Activated CD8-positive, alpha-beta memory T cell treated with anti-CD3 and anti-CD28 coated beads, Interleukin-2, amount 50 U/mL, for 24 hours (primary cell): ENCODE results near the gene FHOD1.

Experiments used
- DNase-seq: peaks from one replicate; pipeline ENCODE4 v3.0.0-alpha.2; 2020; ENCODE audit errors: extremely low read depth

Gene FHOD1

DNA sequence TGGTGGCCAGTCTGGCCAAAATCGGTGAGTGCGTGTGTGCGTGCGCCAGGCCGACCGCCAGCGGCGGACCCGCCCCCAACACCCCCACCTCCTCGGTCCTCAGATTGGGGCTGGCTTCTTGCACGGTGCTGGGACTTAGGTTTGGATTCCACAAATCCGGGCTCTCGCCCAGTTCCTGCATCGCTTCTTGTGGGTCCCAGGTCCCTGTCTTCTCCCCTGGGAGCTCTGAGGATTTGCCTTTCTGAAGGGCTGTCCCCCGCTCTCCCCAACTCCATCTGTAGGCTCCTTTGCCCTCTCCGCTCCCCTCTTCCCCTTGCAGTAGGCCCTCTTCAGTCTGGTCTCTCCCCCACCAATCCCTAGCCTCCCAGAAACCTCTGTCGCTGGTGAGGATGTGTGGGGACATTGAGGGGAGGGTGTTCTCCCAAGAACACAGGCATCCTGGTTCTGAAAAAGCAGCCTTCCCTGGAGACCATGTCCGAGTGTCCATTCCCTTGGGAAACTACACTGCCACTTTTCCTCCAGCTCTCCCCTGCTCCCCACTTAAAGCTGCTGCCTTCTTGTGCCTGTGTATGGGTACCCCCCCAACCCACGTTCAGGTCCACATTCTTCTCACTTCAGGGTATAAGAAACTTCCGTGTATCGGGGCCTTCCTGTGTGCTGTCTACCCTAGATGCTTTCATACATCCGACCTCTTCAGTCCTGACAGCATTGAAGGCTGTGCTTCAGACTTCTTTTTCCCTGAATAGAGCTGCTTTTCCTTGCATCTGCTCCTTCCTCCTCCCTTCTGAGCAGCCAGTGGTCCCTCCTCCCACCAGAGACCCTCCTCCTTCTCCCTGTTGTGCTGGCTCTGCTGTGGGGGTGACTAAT is 2.1 kb upstream of the FHOD1 start:
- DNase-seq = no peak

DNA sequence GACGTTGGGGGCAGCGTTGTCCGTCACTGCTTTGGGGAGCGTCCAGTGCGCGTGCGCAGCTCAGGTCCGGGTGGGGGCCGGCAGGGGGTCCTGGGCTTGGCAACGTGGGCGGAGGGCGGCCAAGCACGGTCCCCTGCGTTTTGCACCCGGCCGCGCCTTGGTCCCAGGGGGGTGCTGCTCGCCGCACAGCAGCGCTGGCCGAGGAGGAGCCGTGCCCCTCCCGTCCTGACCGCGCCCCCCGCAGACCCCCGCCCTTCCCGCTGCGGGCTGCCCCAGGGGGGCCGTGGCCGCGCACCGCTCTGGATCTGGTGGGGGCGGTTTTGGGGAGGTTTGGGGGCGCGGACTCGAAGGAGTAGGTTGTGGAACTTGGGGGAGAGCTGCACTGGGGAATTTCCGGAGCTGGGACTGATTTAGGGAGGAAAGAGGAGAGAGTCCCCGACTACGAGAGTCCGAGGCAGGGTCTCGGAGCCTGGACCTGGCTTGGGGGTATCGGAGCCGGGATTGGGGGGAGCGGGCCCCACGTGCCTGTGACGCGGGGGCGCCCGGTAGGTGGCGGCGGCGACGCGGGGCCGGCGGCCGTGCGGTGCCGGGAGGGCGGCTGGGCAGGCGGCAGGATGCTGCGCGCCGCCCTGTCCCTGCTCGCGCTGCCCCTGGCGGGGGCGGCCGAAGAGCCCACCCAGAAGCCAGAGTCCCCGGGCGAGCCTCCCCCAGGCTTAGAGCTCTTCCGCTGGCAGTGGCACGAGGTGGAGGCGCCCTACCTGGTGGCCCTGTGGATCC is 1.3 kb upstream of the FHOD1 start, which contains the start of gene SLC9A5:
SLC9A5 (plus strand) TSS at position 579 of the 777 bp plus-strand sequence; CDS start at position 615, 36 bp downstream.
- DNase-seq = no peak

DNA sequence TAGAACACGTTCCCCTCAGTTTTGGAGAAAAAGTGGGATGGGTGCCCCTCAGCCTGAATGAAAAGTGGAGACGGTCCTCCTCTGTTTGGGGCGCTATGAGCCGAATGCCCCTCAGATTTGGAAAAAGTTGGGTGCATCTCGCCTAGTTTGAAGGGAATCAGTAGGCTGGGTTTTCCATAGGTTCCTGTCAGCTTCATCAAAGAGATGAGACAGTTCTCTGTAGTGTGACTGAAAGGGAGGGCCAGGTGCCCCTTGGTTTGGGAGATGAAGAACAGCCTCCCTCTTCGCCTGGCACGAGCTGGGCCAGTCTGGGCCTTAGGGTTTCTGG is 756 bp upstream of the FHOD1 start:
- no peak for DNase-seq

DNA sequence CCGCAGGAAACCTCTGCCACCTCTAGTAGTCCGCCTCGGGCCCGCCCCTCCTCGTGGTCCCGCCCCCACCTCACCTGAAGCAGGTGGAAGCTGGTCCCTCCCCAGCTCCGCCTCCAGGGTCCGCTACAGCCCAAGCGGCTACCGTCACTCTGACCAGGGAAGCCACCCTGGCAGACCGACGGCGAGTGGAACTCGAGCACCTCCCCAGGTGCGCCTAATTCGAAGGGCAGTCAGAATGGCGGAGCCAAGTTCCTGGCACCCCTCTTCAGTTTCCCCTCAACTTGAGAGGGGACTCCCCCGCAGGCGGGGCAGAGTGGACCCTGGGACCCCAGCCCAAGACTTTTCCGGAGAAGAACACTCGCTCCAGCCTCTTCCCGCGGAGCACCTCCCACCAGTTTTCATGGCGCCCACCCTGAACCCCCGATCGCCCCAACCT is 507 bp downstream of the FHOD1 start:
- no peak for DNase-seq

DNA sequence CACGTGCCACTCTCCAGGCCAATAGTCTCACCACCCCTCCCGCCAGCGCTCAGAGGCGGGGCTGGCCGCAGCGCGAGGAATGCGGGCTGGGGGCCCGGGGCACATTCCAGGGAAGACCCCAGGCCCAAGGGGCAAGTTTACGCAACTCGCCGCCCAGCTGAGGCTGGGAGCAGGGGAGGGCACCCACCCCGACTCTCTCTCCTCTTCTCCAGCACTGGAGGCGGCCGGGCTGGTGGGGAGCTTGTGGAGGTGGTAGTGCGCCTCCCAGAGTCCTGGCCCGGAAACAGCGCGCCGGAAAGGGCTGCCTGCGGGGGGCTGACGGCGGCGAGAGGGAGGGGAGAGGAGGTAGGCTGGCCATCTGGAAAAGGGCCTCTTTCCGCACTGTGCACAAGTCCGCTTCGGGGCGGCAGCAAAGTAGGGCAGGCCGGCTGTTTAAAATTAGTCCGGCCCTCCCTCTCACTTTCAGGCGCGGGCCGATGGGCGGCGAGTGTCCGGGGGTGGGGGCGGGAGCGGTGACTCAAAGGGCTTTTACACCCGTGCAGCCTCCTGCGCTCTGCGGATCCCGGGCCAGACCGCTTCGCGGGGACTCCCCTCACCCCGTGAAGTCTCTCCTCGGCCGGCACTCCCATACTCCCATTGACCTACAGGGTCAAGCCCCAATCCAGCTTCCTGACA is 1.1 kb downstream of the FHOD1 start:
- no peak for DNase-seq

DNA sequence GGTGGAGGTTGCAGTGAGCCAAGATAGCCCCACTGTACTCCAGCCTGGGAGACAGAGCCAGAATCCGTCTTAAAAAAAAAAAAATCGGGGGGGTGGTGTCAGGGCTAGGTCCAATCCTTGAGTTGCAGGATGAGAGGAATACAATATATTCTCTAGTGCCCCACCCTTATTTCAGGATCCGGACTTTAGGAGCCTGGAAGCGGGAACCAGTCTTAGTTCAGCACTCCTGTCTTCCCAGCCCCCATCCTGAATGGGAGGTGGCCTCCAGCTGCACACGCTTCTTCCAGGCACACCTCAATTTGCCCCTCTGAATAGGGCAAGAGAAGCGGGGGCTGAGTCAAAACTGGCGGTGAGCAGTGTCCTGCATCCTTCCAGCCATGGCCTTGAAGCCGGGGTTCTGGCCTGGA is 1.6 kb downstream of the FHOD1 start:
- DNase-seq = no peak

DNA sequence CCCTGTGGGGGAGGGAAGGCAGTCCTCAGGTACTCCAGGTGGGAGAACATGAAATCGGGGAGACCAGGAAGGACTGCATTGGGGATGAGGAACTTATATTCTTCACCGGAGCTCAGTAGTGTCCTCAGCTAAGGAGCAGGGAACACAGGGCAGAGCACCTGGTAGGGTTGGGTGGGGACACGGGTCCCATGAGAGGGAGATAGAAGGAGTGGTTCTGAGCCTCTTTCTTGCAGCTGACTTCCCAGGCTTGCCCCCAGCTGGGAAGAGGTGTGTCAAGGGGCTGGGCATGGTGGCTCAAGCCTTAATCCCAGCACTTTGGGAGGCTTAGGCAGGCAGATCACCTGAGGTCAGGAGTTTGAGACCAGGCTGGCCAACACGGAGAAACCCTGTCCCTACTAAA is 2.1 kb downstream of the FHOD1 start:
- DNase-seq = no peak

DNA sequence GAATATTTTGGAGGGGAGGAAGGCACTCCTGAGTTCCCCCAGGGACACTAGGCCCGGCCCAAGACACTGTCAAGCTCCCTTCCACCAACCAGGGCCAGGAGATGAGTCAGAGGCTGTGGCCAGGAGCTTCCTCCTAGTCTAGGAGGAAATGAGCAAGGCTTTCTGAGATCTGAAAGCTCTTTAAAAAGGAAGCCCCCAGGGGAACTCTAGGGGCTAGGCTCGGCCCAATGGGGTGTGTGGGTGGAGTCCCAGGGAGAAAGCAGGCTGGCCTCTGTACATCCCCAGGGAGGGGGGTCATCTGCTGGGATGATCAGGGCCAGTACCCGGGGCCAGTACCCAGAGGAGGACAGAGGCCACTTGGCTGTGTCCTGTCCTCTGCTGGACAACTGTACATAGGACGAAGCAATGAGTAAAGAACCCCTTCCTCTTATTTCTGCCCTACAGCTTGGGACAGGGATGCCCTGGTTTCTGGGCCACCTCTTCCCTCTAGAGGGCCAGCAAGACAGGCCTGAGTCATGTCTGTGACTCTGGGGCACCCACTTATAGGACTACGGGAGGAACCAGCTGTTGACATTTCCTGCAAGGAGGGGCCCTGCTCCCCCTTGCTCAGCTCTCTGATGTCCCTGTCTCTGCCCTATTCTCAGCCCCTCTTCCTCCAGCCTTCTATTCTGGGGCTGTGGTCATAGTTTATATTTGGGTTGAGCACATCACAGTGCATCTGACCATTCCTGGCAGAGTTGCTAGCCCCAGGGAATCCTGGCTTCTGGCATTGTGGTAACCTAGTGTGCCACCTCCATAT is 2.7 kb downstream of the FHOD1 start:
- peak; percentile 63 for DNase-seq

DNA sequence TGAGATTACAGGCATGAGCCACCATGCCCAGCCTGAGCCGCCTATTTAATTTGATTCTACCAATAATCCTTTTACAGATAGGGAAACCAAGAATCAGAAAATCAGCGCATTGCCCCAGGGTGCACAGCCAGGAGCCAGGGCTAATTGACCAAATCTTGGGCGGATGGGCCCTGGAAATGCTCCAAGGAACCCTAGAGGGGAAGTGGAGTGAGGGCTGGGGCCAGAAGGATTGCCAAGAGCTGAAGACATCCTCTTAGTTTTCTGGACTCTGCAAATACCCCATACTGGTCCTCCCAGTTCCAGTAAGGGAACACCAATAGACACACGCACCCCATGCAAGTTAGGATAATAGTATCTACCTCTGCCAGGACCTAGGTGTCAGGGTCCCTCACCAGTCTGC is 3.8 kb downstream of the FHOD1 start:
- DNase-seq = no peak

DNA sequence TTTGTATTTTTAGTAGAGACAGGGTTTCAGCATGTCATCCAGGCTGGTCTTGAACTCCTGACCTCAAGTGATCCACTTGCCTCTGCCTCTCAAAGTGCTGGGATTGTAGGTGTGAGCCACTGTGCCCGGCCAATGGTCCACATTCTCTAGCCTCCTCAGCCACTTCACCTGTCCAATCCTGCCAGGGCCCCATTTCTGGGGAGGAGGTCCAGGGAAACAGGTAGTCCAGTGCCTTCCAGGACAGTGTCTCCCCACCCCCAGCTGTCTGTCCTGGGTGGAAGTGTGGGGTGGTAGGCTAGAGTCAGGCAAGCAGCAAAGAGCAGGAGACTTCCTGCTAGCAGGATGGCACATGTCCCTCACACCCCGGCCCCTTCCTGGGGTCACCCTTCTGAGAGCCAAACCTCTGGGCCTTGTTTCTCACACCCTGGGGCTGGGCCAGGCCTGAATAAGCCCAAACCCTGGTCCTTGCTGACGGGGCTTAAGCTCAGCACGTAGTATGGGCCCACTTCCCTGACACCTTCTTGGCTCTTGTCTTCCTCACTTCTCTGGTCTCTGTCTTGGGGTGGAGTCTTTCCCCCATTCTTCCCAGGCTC is 5.0 kb downstream of the FHOD1 start:
- no peak for DNase-seq

DNA sequence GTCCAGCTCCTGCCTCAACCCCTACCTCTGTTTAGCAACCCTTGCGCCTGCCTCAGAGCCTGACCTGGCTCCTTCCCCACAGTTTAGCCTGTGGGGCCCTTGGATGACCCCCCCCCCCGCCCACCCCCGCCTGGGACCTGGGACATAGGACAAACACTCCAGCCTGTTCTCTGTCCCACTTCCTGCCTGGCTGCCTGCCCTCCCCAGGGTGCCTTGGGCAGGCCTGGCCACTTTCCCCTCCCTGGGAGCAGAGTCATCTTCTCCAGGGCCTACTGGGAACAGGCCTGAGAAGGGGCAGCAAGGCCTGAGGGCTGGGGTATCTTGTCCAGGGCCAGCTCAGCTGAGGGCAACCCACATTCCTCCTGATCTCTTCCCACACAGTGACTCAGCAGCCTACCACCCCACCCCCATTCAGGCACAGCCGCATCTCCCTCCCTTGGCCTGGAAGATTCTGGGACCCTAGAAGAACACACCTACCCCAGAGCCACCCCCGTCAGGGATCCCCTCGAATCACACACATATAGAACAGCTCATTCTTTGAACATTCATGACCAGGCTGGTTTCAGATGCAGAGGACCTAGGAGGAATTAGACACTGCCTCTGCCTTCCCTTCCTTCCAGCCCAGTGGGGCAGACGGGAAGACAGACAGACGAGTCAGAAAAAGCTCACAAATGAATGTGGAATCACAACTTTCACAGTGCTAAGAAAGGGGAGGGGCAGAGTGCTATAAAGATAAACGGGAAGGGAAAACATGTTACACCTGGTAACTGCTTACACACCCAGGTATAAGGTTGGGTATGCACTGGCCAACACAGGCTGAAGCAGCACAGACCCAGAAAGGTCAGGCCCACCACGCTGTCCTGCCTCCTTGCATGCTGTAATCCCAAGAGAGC is 6.0 kb downstream of the FHOD1 start:
- no peak for DNase-seq

DNA sequence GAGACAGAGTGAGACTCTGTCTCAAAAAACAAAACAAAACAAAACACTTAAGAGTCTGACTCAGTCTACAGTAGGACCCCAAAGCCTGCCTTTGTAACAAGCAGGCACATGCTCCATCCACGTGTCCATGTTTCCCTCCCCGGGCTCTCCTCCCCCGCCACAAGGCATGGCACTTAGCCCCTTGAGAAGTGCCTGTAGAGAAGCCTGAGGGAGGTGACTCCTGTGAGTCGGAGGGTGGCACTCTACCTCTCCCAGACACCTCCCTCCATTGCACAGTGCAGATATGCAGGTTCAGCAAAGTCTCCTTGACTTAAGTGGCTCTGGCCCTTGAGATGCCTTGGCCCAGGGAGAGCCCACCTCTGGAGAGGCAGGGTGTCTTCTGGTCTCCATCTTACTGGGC is 6.8 kb downstream of the FHOD1 start:
- no peak for DNase-seq

DNA sequence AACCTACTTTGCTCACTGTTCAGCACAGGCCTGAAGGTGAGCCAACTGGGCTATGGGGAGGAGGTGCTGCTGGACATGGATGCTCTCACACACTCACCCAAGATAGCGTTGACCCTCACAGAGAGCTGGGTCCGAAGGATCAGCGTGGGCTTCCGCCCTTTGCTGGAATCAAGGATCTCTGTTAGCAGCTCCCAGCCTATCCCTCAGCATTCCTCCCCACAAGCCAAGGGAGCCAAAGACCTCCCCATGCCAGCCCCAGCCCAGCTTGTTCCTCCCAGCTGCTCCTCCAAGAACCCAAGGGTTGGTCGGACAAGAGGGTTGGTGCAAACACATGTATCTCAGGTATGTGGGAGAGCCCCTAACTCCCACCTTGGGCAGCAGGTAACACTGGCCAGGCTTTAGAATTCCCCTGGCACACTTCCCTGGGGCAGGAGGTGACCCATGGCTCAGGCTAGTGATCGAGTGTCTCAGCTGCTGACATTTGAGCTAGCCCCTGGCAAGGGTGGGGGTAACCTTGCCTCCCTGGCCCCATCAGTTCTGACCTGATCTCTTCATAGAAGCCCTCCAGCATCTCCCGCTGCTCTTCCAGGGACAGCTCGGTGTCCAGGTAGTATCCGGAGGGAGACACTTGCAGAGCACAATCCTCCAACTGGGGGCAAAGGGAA is 8.3 kb downstream of the FHOD1 start:
- DNase-seq = no peak

DNA sequence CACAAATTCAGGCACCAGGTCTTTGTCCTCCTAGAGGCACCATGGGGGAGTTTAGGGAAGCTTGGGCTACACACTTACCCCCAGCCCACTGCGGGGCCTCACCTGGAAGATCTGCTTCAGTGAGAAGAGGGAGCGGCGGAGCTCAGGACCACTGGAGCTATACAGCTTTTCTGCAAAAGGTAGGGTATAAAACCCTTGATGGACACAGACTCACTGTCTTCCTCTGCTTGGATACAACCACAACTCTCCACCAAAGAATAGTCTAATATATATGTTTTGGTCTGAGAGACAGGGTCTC is 9.1 kb downstream of the FHOD1 start:
- no peak for DNase-seq

DNA sequence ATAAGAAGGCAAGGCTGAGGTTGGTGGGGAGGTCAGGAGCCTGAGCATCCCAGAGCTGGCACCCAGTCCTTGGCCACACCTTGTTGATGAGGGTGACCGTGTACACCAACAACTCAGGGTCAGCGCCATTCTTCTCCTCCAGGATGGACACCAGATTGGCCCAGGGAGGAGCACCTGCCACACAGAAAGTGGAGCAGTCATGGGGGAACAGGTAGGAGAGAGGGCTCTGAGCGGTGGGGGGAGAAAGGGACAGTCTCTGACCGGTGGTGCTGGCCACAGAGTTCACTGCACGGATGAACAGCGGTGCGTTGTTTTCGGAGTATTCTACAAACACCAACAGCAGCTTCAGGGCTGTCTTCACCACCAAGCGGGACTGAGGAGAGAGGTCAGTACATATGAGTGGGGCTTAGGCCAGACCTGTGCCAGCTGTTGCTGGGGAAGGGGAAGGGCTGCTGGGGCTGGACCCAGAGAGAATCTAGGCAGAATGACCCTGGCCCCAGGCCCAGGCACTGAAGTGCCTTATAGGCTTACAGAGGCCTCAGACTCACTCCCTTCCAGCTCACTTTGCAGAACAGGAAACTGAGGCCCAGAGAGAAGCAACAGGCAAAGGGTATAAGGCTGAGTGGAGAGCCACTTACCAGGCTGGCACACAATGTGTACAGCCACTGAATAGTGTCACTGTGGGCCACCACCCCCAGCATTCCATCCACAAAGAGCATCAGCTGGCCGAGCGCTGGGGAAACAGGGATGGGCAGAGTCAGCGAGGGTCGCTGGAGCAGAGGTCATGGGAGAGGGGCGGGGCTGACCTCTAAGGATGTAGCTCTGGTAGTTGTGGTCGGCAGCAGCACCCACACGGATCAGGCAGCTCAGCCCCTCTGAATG is 9.6 kb downstream of the FHOD1 start:
- DNase-seq = no peak

DNA sequence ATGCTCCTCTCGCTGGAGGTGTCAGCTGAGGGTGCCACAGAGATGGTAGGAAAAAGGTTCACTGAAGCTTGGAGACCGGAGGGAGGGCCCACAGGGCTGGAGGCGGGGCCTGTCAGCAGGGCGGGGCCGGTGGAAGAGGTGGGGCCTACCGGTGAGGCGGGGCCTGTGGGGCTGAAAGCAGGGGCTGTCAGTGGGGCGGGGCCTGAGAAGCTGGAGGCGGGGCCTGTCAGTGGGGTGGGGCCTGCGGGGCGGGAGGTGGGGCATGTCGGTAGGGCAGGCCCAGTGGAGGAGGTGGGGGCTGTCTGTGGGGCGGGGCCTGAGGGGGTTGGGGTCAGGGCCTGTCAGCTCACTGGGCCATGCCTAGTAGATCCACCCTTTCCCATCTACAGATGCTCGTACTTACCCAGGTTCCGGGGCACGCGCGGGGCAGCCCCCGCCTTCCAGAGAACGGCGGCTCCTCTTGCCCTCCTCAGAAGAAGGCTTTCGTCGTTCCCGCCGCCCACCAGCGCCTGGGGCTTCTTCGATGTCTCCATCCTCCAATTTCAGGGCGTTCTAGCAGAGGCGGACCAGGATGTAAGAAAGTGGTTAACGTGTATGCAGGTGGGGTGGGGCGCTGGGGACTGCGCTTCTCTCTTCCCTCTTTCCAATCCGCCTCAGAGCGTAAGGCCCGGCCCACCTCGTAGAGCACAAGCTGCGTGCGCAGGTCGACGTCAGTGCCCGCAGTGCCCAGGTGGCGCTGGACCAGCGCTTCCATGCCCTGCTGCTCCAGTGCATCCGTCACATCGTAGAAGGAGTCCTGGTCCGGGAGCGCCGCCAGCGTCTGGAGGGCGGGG is 10.5 kb downstream of the FHOD1 start:
- DNase-seq = no peak

DNA sequence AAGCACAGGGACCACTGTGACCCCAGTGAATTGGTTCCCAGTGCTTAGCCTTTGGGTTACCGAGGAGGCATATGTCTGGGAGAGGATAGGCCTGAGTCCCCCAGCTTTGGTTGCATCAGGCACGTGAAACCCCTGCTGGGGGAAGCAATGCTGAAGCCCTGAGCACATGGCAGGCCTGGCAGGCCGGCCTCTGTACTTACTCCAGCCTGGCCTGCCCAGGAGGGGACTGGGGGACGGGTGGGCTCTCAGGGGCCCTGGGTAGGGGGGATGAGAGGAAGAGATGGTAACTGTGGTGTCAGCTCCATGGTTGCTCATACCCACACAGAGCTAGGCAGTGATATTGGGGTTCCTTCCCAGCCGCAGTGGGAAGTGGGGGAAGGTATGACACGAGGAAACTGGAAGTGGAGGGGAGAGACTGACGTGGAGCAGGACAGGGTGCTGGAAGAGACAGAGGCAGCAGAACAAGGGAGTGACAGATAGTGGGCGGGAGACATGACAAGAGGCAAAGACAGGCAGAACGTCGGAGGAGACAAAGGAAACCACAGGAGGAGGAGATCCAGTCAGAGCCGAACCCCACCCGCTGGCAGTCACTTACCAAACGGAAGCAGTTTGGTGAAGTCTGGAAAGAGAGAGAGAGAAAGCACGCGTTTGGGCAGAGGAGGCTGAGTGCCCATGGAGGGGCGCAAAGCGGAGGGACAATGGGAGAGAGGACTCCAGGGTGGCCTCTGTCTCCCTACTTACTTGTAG is 11.3 kb downstream of the FHOD1 start:
- DNase-seq = no peak
